HEK293 (cell line): ENCODE data around the gene VASN.

ENCODE experiments used
- CTCF ChIA-PET: fragments of 350-600 bp; formaldehyde crosslinking; extraction: SDS; loops from one replicate; lab custom pipeline; 2021; ENCODE audit warnings: antibody characterized with exemption; lab: Yijun Ruan, JAX
- POLR2A ChIA-PET: fragments of 300-600 bp; formaldehyde crosslinking; extraction: SDS; loops from one replicate; lab custom pipeline; 2020; ENCODE audit warnings: antibody characterized with exemption, inconsistent platforms; lab: Yijun Ruan, JAX
- H3K27ac ChIP-seq: fragments of 200-500 bp; sonication (Bioruptor generic); 2 replicates; pipeline ENCODE4 v1.5.1; 2014; ENCODE audit warnings: low read depth, low read length, control low read depth, inconsistent platforms; ENCODE audit errors: extremely low read depth
- H3K36me3 ChIP-seq, 2 experiments: fragments of 200-500 bp in 1 of 2; sonication (Bioruptor generic) in 1 of 2; 1 replicate in 1 of 2; 2 replicates in 1 of 2; pipeline ENCODE4 v1.5.1; 2014 to 2017; ENCODE audit warnings: inconsistent platforms in 2 of 2, low read length in 2 of 2; ENCODE audit not compliant: control insufficient read depth in 2 of 2, insufficient read depth in 1 of 2
- H3K4me1 ChIP-seq: fragments of 200-500 bp; sonication (Bioruptor generic); 2 replicates; pipeline ENCODE4 v1.5.1; 2014; ENCODE audit warnings: mild to moderate bottlenecking, low read length, inconsistent platforms; ENCODE audit not compliant: control insufficient read depth, insufficient read depth
- H3K4me3 ChIP-seq: 2 replicates; pipeline ENCODE4 v1.5.1; 2011; ENCODE audit warnings: low read depth, mild to moderate bottlenecking, control low read depth, low read length, moderate library complexity
- H3K9me3 ChIP-seq: fragments of 200-500 bp; sonication (Bioruptor generic); 2 replicates; pipeline ENCODE4 v1.5.1; 2014; ENCODE audit warnings: low read depth, low read length, inconsistent platforms; ENCODE audit not compliant: control insufficient read depth, insufficient read depth
- GLI2 ChIP-seq: fragments of 450-650 bp; formaldehyde crosslinking; IDR thresholded peaks from 2 replicates; pipeline ENCODE4; 2017; ENCODE audit warnings: missing biosample characterization, missing genetic modification characterization, low read depth, borderline replicate concordance
- GLIS1 ChIP-seq: fragments of 450-650 bp; formaldehyde crosslinking; IDR thresholded peaks from 2 replicates; pipeline ENCODE4 v1.5.1; 2016; ENCODE audit warnings: missing biosample characterization, missing genetic modification characterization
- KLF1 ChIP-seq: fragments of 450-650 bp; formaldehyde crosslinking; IDR thresholded peaks from 2 replicates; pipeline ENCODE4 v1.5.1; 2016; ENCODE audit warnings: missing biosample characterization, missing genetic modification characterization
- KLF10 ChIP-seq: fragments of 450-650 bp; IDR thresholded peaks from 2 replicates; pipeline ENCODE4 v1.5.1; 2018; ENCODE audit warnings: missing biosample characterization, mild to moderate bottlenecking, missing genetic modification characterization
- KLF8 ChIP-seq: fragments of 450-650 bp; formaldehyde crosslinking; IDR thresholded peaks from 2 replicates; pipeline ENCODE4 v1.5.1; 2016; ENCODE audit warnings: missing biosample characterization, missing genetic modification characterization
- KLF9 ChIP-seq: fragments of 450-650 bp; formaldehyde crosslinking; IDR thresholded peaks from 2 replicates; pipeline ENCODE4 v1.5.1; 2016; ENCODE audit warnings: missing biosample characterization, missing genetic modification characterization, low read depth
- SCRT2 ChIP-seq: fragments of 450-650 bp; formaldehyde crosslinking; IDR thresholded peaks from 2 replicates; pipeline ENCODE4 v1.5.1; 2016; ENCODE audit warnings: missing biosample characterization, missing genetic modification characterization
- ZFHX2 ChIP-seq: fragments of 450-650 bp; formaldehyde crosslinking; conservative IDR thresholded peaks from 2 replicates; pipeline ENCODE4 v1.5.1; 2016; ENCODE audit warnings: missing biosample characterization, missing genetic modification characterization
- ZIC2 ChIP-seq: fragments of 450-650 bp; formaldehyde crosslinking; IDR thresholded peaks from 2 replicates; pipeline ENCODE4 v1.5.1; 2016; ENCODE audit warnings: missing biosample characterization, missing genetic modification characterization
- ZNF214 ChIP-seq: fragments of 450-650 bp; formaldehyde crosslinking; IDR thresholded peaks from 2 replicates; pipeline ENCODE4 v1.5.1; 2017; ENCODE audit warnings: missing biosample characterization, mild to moderate bottlenecking, missing genetic modification characterization, borderline replicate concordance
- ZNF266 ChIP-seq: fragments of 450-650 bp; formaldehyde crosslinking; IDR thresholded peaks from 2 replicates; pipeline ENCODE4 v1.5.1; 2016; ENCODE audit warnings: missing biosample characterization, missing genetic modification characterization, low read depth
- ZNF341 ChIP-seq: fragments of 450-650 bp; formaldehyde crosslinking; IDR thresholded peaks from 2 replicates; pipeline ENCODE4; 2016; ENCODE audit warnings: low read depth, missing biosample characterization, missing genetic modification characterization
- ZNF394 ChIP-seq: fragments of 450-650 bp; formaldehyde crosslinking; IDR thresholded peaks from 2 replicates; pipeline ENCODE4 v1.5.1; 2016; ENCODE audit warnings: missing biosample characterization, missing genetic modification characterization, mild to moderate bottlenecking, moderate library complexity, borderline replicate concordance
- ZNF473 ChIP-seq: fragments of 450-650 bp; formaldehyde crosslinking; IDR thresholded peaks from 2 replicates; pipeline ENCODE4 v1.5.1; 2017; ENCODE audit warnings: missing biosample characterization, missing genetic modification characterization
- ZNF571 ChIP-seq: fragments of 450-650 bp; formaldehyde crosslinking; IDR thresholded peaks from 2 replicates; pipeline ENCODE4 v1.5.0; 2017; ENCODE audit warnings: missing biosample characterization, missing genetic modification characterization
- ZSCAN23 ChIP-seq: fragments of 450-650 bp; formaldehyde crosslinking; IDR thresholded peaks from 2 replicates; pipeline ENCODE4 v1.5.1; 2016; ENCODE audit warnings: missing biosample characterization, missing genetic modification characterization
- TF ChIP-seq, protein P1 (sequence below): fragments of 450-650 bp; formaldehyde crosslinking; IDR thresholded peaks from 2 replicates; pipeline ENCODE4; 2016; ENCODE audit warnings: missing biosample characterization, missing genetic modification characterization
- TF ChIP-seq, protein P2 (sequence below): fragments of 450-650 bp; formaldehyde crosslinking; IDR thresholded peaks from 2 replicates; pipeline ENCODE4 v1.5.1; 2016; ENCODE audit warnings: missing biosample characterization, missing genetic modification characterization
- TF ChIP-seq, protein P3 (sequence below): fragments of 450-650 bp; formaldehyde crosslinking; IDR thresholded peaks from 2 replicates; pipeline ENCODE4 v1.5.1; 2016; ENCODE audit warnings: missing biosample characterization, missing genetic modification characterization
- TF ChIP-seq, protein P4 (sequence below): fragments of 450-650 bp; formaldehyde crosslinking; IDR thresholded peaks from 2 replicates; pipeline ENCODE4 v1.5.1; 2016; ENCODE audit warnings: missing biosample characterization, missing genetic modification characterization, borderline replicate concordance

Gene VASN

DNA sequence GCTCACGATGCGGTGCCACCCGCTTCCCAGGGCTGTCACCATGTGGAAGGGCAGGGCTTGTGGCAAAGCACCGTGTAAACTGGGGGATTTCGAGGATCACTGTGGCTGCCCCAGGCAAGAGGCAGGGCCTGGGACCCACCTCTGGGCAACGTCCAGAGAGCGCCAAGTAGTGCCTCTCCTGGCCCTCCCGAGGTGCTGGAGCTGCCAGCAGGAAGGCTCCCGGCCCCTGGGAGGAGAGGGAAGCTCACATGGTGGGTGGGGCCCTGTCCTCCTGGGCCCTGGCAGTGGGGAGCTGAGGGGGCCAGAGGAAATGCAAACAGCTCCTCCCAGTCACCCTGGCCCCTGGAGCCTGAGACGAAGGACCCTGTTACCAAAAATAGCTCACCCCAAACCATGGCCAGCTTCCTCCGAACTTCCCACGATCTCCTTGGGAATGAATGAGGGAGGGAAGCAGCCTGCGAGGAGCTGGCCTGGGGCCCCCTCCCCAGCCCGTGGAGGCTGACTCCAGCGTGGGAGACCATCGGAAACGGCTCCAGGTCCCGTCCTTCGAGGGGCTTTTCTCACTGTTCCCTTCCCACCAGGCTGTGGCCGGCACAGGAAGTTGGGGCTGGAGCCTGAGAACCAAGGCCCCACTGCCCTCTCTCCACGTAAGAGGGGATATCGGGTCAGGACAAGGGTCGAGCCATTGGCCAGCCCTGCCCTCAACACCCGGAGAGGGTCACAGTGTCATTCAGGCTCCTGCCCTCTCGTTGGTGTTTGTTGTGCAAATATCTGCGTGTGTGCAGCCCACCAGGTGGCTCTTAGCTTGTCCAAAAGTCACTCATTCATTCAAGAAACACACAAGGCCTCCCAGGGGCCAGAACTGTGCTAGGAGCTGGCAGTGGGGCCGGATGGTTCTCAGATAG is 17.7 kb downstream of the VASN start:
- TF ChIP-seq ZIC2 (tag by site-specific recombination) (peak; percentile 60), ZNF266 (tag by site-specific recombination) (no peak), ZFHX2 (tag by site-specific recombination) (peak; percentile 20; the same call in 1 of the 2 replicates), KLF1 (tag by site-specific recombination) (peak; percentile 29; the same call in 1 of the 2 replicates), ZNF473 (tag by site-specific recombination) (no peak)
- TF ChIP-seq, protein P1, sequence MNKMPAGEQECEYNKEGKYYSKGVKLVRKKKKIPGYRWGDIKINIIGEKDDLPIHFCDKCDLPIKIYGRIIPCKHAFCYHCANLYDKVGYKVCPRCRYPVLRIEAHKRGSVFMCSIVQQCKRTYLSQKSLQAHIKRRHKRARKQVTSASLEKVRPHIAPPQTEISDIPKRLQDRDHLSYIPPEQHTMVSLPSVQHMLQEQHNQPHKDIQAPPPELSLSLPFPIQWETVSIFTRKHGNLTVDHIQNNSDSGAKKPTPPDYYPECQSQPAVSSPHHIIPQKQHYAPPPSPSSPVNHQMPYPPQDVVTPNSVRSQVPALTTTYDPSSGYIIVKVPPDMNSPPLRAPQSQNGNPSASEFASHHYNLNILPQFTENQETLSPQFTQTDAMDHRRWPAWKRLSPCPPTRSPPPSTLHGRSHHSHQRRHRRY (tag by site-specific recombination): no peak
- Histone ChIP-seq H3K4me1 (no peaks in the 10 kb centered on the region), H3K4me3 (no peak overlapping the region), H3K27ac (no peak overlapping the region), H3K9me3 (no peaks in the 10 kb centered on the region), H3K36me3 (peaks cover 0 to 49% of the 10 kb centered on the region in 2 experiments; a peak in 2 of 3 replicates)
- ChIA-PET CTCF (interaction anchor here (0.5 to 6.9 kb wide), 6 partner anchors 9 to 58 kb away, joined by 3 to 91 read pairs (median 6); no protein-coding TSS in a partner anchor), POLR2A (no interaction called here)

DNA sequence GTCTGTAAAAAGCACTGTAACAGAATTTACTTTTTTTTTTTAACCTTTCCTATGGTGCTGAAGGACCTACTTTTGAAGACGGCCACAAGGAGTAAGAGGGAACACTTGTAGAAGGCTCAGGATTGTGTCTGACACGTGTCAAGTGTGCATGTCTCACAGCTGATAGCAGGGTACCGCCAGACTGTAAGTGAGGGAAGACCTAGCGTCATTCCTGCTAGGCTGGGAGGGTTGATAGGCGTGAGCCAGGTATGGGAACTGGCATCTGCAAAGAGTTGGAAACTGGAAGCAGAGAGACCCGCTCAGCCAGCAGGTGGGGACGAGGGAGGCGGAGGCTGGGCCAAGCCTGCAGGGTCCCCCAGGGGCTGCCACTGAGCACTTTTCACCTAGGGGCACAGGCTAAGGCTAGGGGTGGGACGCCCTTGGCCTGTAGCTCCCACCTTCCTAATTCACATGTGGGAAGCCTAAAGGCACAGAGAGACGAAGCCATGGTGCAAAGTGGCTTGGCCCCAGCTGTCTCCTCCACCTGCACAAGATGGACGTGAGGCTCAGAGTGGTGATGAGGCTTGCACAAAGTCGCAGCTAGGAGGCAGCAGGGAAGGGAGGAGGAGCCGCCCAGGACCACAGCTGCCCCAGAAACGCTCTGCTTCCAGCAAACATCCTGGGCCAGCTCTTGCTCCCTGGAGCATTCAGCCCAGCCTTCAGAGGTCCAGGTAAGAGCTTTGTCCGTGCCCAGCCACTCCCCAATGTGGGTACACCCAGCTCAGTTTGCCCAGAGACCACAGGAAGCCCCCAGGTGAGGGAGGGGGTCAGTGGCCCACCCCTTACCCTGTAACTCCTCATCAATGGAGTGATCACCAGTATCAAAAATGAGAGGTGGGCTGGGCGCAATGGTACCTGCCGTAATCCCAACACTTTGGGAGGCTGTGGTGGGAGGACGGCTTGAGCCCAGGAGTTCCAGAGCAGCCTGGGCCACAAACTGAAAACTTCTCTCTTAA is 18.9 kb downstream of the VASN start:
- POLR2A ChIA-PET: no interaction called here
- TF ChIP-seq, protein P2, sequence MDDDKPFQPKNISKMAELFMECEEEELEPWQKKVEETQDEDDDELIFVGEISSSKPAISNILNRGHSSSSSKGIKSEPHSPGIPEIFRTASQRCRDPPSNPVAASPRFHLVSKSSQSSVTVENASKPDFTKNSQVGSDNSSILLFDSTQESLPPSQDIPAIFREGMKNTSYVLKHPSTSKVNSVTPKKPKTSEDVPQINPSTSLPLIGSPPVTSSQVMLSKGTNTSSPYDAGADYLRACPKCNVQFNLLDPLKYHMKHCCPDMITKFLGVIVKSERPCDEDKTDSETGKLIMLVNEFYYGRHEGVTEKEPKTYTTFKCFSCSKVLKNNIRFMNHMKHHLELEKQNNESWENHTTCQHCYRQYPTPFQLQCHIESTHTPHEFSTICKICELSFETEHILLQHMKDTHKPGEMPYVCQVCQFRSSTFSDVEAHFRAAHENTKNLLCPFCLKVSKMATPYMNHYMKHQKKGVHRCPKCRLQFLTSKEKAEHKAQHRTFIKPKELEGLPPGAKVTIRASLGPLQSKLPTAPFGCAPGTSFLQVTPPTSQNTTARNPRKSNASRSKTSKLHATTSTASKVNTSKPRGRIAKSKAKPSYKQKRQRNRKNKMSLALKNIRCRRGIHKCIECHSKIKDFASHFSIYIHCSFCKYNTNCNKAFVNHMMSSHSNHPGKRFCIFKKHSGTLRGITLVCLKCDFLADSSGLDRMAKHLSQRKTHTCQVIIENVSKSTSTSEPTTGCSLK (tag by site-specific recombination): no peak
- TF ChIP-seq, protein P3, sequence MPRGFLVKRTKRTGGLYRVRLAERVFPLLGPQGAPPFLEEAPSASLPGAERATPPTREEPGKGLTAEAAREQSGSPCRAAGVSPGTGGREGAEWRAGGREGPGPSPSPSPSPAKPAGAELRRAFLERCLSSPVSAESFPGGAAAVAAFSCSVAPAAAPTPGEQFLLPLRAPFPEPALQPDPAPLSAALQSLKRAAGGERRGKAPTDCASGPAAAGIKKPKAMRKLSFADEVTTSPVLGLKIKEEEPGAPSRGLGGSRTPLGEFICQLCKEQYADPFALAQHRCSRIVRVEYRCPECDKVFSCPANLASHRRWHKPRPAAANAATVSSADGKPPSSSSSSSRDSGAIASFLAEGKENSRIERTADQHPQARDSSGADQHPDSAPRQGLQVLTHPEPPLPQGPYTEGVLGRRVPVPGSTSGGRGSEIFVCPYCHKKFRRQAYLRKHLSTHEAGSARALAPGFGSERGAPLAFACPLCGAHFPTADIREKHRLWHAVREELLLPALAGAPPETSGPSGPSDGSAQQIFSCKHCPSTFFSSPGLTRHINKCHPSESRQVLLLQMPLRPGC (tag by site-specific recombination): no peak
- TF ChIP-seq ZSCAN23 (no peak), ZNF394 (no peak), KLF10 (tag by site-specific recombination) (no peak), KLF9 (no peak), ZNF341 (tag by site-specific recombination) (no peak), GLI2 (no peak), KLF8 (tag by site-specific recombination) (no peak), ZNF571 (tag by site-specific recombination) (no peak), SCRT2 (tag by site-specific recombination) (no peak), ZNF214 (tag by site-specific recombination) (no peak), GLIS1 (tag by site-specific recombination) (no peak)
- TF ChIP-seq, protein P4, sequence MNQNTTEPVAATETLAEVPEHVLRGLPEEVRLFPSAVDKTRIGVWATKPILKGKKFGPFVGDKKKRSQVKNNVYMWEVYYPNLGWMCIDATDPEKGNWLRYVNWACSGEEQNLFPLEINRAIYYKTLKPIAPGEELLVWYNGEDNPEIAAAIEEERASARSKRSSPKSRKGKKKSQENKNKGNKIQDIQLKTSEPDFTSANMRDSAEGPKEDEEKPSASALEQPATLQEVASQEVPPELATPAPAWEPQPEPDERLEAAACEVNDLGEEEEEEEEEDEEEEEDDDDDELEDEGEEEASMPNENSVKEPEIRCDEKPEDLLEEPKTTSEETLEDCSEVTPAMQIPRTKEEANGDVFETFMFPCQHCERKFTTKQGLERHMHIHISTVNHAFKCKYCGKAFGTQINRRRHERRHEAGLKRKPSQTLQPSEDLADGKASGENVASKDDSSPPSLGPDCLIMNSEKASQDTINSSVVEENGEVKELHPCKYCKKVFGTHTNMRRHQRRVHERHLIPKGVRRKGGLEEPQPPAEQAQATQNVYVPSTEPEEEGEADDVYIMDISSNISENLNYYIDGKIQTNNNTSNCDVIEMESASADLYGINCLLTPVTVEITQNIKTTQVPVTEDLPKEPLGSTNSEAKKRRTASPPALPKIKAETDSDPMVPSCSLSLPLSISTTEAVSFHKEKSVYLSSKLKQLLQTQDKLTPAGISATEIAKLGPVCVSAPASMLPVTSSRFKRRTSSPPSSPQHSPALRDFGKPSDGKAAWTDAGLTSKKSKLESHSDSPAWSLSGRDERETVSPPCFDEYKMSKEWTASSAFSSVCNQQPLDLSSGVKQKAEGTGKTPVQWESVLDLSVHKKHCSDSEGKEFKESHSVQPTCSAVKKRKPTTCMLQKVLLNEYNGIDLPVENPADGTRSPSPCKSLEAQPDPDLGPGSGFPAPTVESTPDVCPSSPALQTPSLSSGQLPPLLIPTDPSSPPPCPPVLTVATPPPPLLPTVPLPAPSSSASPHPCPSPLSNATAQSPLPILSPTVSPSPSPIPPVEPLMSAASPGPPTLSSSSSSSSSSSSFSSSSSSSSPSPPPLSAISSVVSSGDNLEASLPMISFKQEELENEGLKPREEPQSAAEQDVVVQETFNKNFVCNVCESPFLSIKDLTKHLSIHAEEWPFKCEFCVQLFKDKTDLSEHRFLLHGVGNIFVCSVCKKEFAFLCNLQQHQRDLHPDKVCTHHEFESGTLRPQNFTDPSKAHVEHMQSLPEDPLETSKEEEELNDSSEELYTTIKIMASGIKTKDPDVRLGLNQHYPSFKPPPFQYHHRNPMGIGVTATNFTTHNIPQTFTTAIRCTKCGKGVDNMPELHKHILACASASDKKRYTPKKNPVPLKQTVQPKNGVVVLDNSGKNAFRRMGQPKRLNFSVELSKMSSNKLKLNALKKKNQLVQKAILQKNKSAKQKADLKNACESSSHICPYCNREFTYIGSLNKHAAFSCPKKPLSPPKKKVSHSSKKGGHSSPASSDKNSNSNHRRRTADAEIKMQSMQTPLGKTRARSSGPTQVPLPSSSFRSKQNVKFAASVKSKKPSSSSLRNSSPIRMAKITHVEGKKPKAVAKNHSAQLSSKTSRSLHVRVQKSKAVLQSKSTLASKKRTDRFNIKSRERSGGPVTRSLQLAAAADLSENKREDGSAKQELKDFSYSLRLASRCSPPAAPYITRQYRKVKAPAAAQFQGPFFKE (tag by site-specific recombination): no peak

More for the DNA sequence above, 18.9 kb downstream of the VASN start:
- no peaks in the 10 kb centered on the region for H3K9me3 ChIP-seq
- no peak overlapping the region for H3K27ac ChIP-seq
- no peak overlapping the region for H3K4me3 ChIP-seq
- H3K4me1 ChIP-seq: no peaks in the 10 kb centered on the region
- H3K36me3 ChIP-seq: peaks cover 0 to 51% of the 10 kb centered on the region in 2 experiments; a peak in 2 of 3 replicates
- CTCF ChIA-PET: interaction anchor here (0.6 to 6.9 kb wide), 9 partner anchors 12 to 116 kb away, joined by 3 to 91 read pairs (median 4); no protein-coding TSS in a partner anchor
